HG03457 (cell line): ENCODE measurements around the gene WNT9A.

Source experiments
- ATAC-seq: cut with Tn5 transposase; IDR thresholded peaks from one replicate; pipeline ENCODE4 v1.9.1; 2021; ENCODE audit warnings: moderate number of reproducible peaks; ENCODE audit not compliant: unreplicated experiment

The WNT9A gene

GRCh38 chr1:227899820-227900449 lies 47.8 kb downstream of the WNT9A start:
- no peak for ATAC-seq

GRCh38 chr1:227899141-227899819 lies 48.5 kb downstream of the WNT9A start:
- ATAC-seq = no peak

- ATAC-seq = no peak
Observed at GRCh38 chr1:227898502-227899140, 49.1 kb downstream of the WNT9A start.

GRCh38 chr1:227897704-227898438 lies 49.9 kb downstream of the WNT9A start:
- no peak for ATAC-seq

- no peak for ATAC-seq
Observed at GRCh38 chr1:227896710-227897655, 50.7 kb downstream of the WNT9A start.

GRCh38 chr1:227895828-227896685 lies 51.7 kb downstream of the WNT9A start:
- ATAC-seq = no peak

- no peak for ATAC-seq
Observed at GRCh38 chr1:227894831-227895451, 52.8 kb downstream of the WNT9A start.

- ATAC-seq = no peak
Observed at GRCh38 chr1:227893949-227894721, 53.6 kb downstream of the WNT9A start.

GRCh38 chr1:227893300-227893948 lies 54.3 kb downstream of the WNT9A start:
- ATAC-seq = no peak

GRCh38 chr1:227892489-227893299 lies 55.0 kb downstream of the WNT9A start:
- ATAC-seq = no peak

GRCh38 chr1:227891955-227892488 lies 55.7 kb downstream of the WNT9A start:
- ATAC-seq = no peak

- no peak for ATAC-seq
Observed at GRCh38 chr1:227891223-227891954, 56.3 kb downstream of the WNT9A start.

- ATAC-seq = no peak
Observed at GRCh38 chr1:227890451-227891222, 57.1 kb downstream of the WNT9A start.

- no peak for ATAC-seq
Observed at GRCh38 chr1:227889863-227890405, 57.8 kb downstream of the WNT9A start.
